Mesenchymal stem cell (in vitro differentiated cells and primary cell): Measurements from ENCODE around the gene ADAMTS20.

ENCODE experiments used
- DNase-seq: peaks from one replicate; pipeline ENCODE4 v3.0.0-alpha.2; 2013
- H2AFZ ChIP-seq: one replicate; pipeline ENCODE4 v1.6.1; 2013; ENCODE audit warnings: low read depth, mild to moderate bottlenecking, control low read depth, inconsistent platforms, low read length, moderate library complexity
- H2AK5ac ChIP-seq: 2 replicates; pipeline ENCODE4 v1.6.1; 2013; ENCODE audit warnings: low read length, moderate library complexity, mild to moderate bottlenecking, inconsistent platforms; ENCODE audit not compliant: severe bottlenecking
- H2BK120ac ChIP-seq: one replicate; pipeline ENCODE4 v1.6.1; 2013; ENCODE audit warnings: low read depth, mild to moderate bottlenecking, inconsistent platforms, low read length, moderate library complexity
- H2BK12ac ChIP-seq, 2 experiments: one replicate each; pipeline ENCODE4 v1.6.1; 2013; ENCODE audit warnings: inconsistent platforms in 2 of 2, low read length in 2 of 2, mild to moderate bottlenecking in 2 of 2, moderate library complexity in 2 of 2, control low read depth in 1 of 2
- H2BK15ac ChIP-seq: one replicate; pipeline ENCODE4 v1.6.1; 2013; ENCODE audit warnings: mild to moderate bottlenecking, low read depth, inconsistent platforms; ENCODE audit not compliant: poor library complexity, severe bottlenecking
- H2BK5ac ChIP-seq: 2 replicates; pipeline ENCODE4 v1.6.1; 2013; ENCODE audit warnings: low read depth, mild to moderate bottlenecking, low read length, control low read depth, inconsistent platforms; ENCODE audit not compliant: poor library complexity, severe bottlenecking
- H3K14ac ChIP-seq, 2 experiments: one replicate each; pipeline ENCODE4 v1.6.1; 2013; ENCODE audit warnings: inconsistent platforms in 2 of 2, low read length in 2 of 2, control low read depth in 1 of 2, mild to moderate bottlenecking in 1 of 2, moderate library complexity in 1 of 2
- H3K18ac ChIP-seq, 2 experiments: one replicate each; pipeline ENCODE4 v1.6.1; 2013; ENCODE audit warnings: inconsistent platforms in 2 of 2, low read length in 2 of 2, control low read depth in 1 of 2, low read depth in 1 of 2, mild to moderate bottlenecking in 1 of 2
- H3K23ac ChIP-seq, 2 experiments: one replicate each; pipeline ENCODE4 v1.6.1; 2013; ENCODE audit warnings: inconsistent platforms in 2 of 2, low read length in 2 of 2, mild to moderate bottlenecking in 2 of 2, moderate library complexity in 2 of 2, control low read depth in 1 of 2
- H3K27ac ChIP-seq: 2 replicates; pipeline ENCODE4 v1.5.1; 2013; ENCODE audit warnings: mild to moderate bottlenecking, moderate library complexity, low read length, control low read depth, inconsistent platforms; ENCODE audit not compliant: poor library complexity, severe bottlenecking
- H3K27me3 ChIP-seq, 2 experiments: 2 replicates each; pipeline versions ENCODE4 v1.6.1 to v1.7.0; 2013; ENCODE audit warnings: low read length in 2 of 2, mild to moderate bottlenecking in 2 of 2, moderate library complexity in 2 of 2, control low read depth in 1 of 2, inconsistent platforms in 1 of 2; ENCODE audit not compliant: control insufficient read depth in 1 of 2, insufficient read depth in 1 of 2
- H3K36me3 ChIP-seq, 2 experiments: 2 replicates each; pipeline versions ENCODE4 v1.6.1 to v1.7.0; 2013; ENCODE audit warnings: low read length in 2 of 2, control low read depth in 1 of 2, inconsistent platforms in 1 of 2, low read depth in 1 of 2, mild to moderate bottlenecking in 1 of 2; ENCODE audit not compliant: insufficient read depth in 2 of 2, control insufficient read depth in 1 of 2
- H3K4ac ChIP-seq, 2 experiments: one replicate each; pipeline ENCODE4 v1.6.1; 2013; ENCODE audit warnings: inconsistent platforms in 2 of 2, low read length in 2 of 2, mild to moderate bottlenecking in 2 of 2, moderate library complexity in 2 of 2, control low read depth in 1 of 2, low read depth in 1 of 2
- H3K4me1 ChIP-seq: 2 replicates; pipeline ENCODE4 v1.6.1; 2013; ENCODE audit warnings: low read depth, low read length, control low read depth; ENCODE audit not compliant: control insufficient read depth, insufficient read depth
- H3K4me2 ChIP-seq: 2 replicates; pipeline ENCODE4 v1.6.1; 2013; ENCODE audit warnings: low read length, mild to moderate bottlenecking, inconsistent platforms; ENCODE audit not compliant: poor library complexity, severe bottlenecking
- H3K4me3 ChIP-seq, 2 experiments: 2 replicates each; pipeline versions ENCODE4 v1.5.1 to v1.7.0; 2013; ENCODE audit warnings: low read length in 2 of 2, mild to moderate bottlenecking in 2 of 2, control low read depth in 1 of 2, low read depth in 1 of 2; ENCODE audit not compliant: insufficient read depth in 1 of 2
- H3K79me1 ChIP-seq: replicated peaks from 2 replicates; pipeline ENCODE4 v1.6.1; 2013; ENCODE audit warnings: mild to moderate bottlenecking, control low read depth, low read length, inconsistent platforms; ENCODE audit not compliant: poor library complexity, severe bottlenecking
- H3K9ac ChIP-seq: 2 replicates; pipeline ENCODE4 v1.7.0; 2013; ENCODE audit warnings: mild to moderate bottlenecking, low read length, moderate library complexity
- H3K9me3 ChIP-seq: 2 replicates; pipeline ENCODE4 v1.7.0; 2013; ENCODE audit warnings: mild to moderate bottlenecking, low read length; ENCODE audit not compliant: control insufficient read depth
- H4K8ac ChIP-seq: one replicate; pipeline ENCODE4 v1.6.1; 2013; ENCODE audit warnings: inconsistent platforms, mild to moderate bottlenecking, low read length, moderate library complexity
- H4K91ac ChIP-seq: one replicate; pipeline ENCODE4 v1.6.1; 2013; ENCODE audit warnings: mild to moderate bottlenecking, low read length, inconsistent platforms
- WGBS: methylation state at CpG from one replicate; pipeline ENCODE4 v1.1.7; 2013; ENCODE audit warnings: mixed read lengths; 5-methylcytosine and 5-hydroxymethylcytosine counted together

Gene ADAMTS20

GRCh38 chr12:43556057-43556456 is 4.1 kb upstream of the ADAMTS20 start:
- Histone ChIP-seq H3K79me1 (no peaks in the 10 kb centered on the region), H3K9me3 (peaks cover 27% of the 10 kb centered on the region), H3K23ac (no peak overlapping the region), H3K36me3 (no peaks in the 10 kb centered on the region), H3K4me2 (no peak overlapping the region), H3K18ac (no peak overlapping the region), H2AFZ (no peak overlapping the region), H2BK5ac (no peak overlapping the region), H2BK12ac (no peak overlapping the region), H2BK15ac (no peak overlapping the region), H3K9ac (no peak overlapping the region), H4K91ac (no peak overlapping the region), H2AK5ac (no peak overlapping the region), H4K8ac (no peak overlapping the region), H2BK120ac (no peak overlapping the region), H3K27me3 (peaks cover 15 to 23% of the 10 kb centered on the region in 2 experiments), H3K4me1 (peaks cover 13% of the 10 kb centered on the region), H3K4ac (no peak overlapping the region), H3K27ac (no peak overlapping the region), H3K14ac (no peak overlapping the region), H3K4me3 (no peak overlapping the region)
- DNase-seq, result no peak

- Histone ChIP-seq H3K4ac (no peak overlapping the region), H4K91ac (no peak overlapping the region), H3K23ac (peak overlapping the region in 1 of 2 experiments; percentile 24), H4K8ac (peak overlapping the region; percentile 41), H2BK15ac (no peak overlapping the region), H3K14ac (no peak overlapping the region), H3K9ac (no peak overlapping the region), H2BK120ac (no peak overlapping the region), H3K27me3 (peaks cover 31 to 38% of the 10 kb centered on the region in 2 experiments), H3K36me3 (no peaks in the 10 kb centered on the region), H2AK5ac (no peak overlapping the region), H3K79me1 (no peaks in the 10 kb centered on the region), H3K27ac (no peak overlapping the region), H3K9me3 (peaks cover 19% of the 10 kb centered on the region), H2AFZ (peak overlapping the region; percentile 20), H3K4me1 (peaks cover 16% of the 10 kb centered on the region), H2BK5ac (no peak overlapping the region), H3K4me2 (peak overlapping the region; percentile 79), H2BK12ac (no peak overlapping the region), H3K4me3 (peak overlapping the region; percentile 35 to 49), H3K18ac (no peak overlapping the region)
- WGBS, result 1% methylated on average over 43 of the region's 48 CpGs
- peak; percentile 6 for DNase-seq
These were observed 578 bp downstream of the ADAMTS20 start for GRCh38 chr12:43551279-43551970.

- Histone ChIP-seq H2AFZ (no peak overlapping the region), H3K23ac (no peak overlapping the region), H2BK12ac (no peak overlapping the region), H2AK5ac (no peak overlapping the region), H3K14ac (no peak overlapping the region), H2BK120ac (no peak overlapping the region), H3K36me3 (no peaks in the 10 kb centered on the region), H4K91ac (no peak overlapping the region), H3K9ac (no peak overlapping the region), H4K8ac (no peak overlapping the region), H3K4me1 (peaks cover 16% of the 10 kb centered on the region), H3K4ac (no peak overlapping the region), H3K79me1 (no peaks in the 10 kb centered on the region), H3K27me3 (peaks cover 31 to 38% of the 10 kb centered on the region in 2 experiments), H3K4me3 (peak overlapping the region in 1 of 2 experiments; percentile 49), H3K27ac (no peak overlapping the region), H3K9me3 (peaks cover 16% of the 10 kb centered on the region), H3K18ac (no peak overlapping the region), H2BK5ac (no peak overlapping the region), H2BK15ac (no peak overlapping the region), H3K4me2 (no peak overlapping the region)
- DNase-seq, result no peak
- 12% methylated on average over 31 of the region's 31 CpGs for WGBS
These were observed 1.2 kb downstream of the ADAMTS20 start for GRCh38 chr12:43550831-43551271.

GRCh38 chr12:43544703-43545102 is 7.3 kb downstream of the ADAMTS20 start:
- Histone ChIP-seq H3K4ac (no peak overlapping the region), H2AK5ac (no peak overlapping the region), H3K23ac (no peak overlapping the region), H3K79me1 (no peaks in the 10 kb centered on the region), H2BK15ac (no peak overlapping the region), H3K9me3 (no peaks in the 10 kb centered on the region), H3K27me3 (peaks cover 1 to 4% of the 10 kb centered on the region in 2 experiments), H3K4me1 (no peaks in the 10 kb centered on the region), H3K9ac (no peak overlapping the region), H3K36me3 (no peaks in the 10 kb centered on the region), H2BK120ac (no peak overlapping the region), H2AFZ (no peak overlapping the region), H3K4me3 (no peak overlapping the region), H3K14ac (no peak overlapping the region), H3K4me2 (no peak overlapping the region), H3K27ac (no peak overlapping the region), H2BK5ac (no peak overlapping the region), H4K8ac (no peak overlapping the region), H4K91ac (no peak overlapping the region), H2BK12ac (no peak overlapping the region), H3K18ac (no peak overlapping the region)
- WGBS, result 89% methylated on average over 3 of the region's 3 CpGs
- no peak for DNase-seq
